ENCODE data around the gene ATP6AP1.

ATP6AP1 gene

DNA sequence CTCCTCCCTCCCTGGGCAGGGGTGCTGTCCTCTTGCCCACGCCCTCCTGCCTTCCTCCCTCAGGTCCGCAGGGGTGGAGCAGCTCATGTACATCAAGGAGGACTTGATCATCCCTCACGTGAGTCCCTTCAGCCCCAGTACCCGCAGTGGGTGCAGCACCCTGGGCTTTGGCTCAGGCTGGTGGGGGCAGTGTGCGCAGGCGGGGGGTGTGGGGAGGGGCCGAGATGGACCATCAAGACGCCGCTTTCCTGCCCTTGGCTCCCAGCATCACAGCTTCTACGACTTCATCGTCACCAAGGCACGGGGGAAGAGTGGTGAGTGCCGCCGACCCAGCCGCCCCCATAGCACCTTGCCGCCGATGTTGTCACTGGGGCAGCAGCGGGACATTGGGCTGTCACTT is 21.1 kb downstream of the ATP6AP1 start:
- no peak for DNase-seq (ENCODE audit: low spot score)

DNA sequence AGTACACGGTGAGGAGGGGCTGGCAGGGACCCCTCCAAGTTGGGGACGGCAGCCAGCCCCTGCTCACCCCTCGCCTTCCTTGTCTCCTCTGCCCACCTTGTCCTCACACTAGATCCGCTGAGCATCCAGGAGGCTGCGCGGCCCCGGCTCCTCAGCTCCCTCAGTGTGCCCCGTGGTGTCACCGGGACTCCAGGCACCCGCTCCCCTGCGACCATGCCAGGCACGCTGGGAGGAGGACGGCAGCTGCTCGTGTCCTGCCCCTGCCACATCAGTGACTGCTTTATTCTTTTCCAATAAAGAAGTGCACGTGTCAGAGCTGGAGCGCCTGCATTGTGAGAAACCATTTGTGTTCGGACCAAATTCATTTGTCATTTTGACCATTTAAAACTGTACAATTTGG is 21.8 kb downstream of the ATP6AP1 start:
- DNase-seq (ENCODE audit: low spot score), result no peak

DNA sequence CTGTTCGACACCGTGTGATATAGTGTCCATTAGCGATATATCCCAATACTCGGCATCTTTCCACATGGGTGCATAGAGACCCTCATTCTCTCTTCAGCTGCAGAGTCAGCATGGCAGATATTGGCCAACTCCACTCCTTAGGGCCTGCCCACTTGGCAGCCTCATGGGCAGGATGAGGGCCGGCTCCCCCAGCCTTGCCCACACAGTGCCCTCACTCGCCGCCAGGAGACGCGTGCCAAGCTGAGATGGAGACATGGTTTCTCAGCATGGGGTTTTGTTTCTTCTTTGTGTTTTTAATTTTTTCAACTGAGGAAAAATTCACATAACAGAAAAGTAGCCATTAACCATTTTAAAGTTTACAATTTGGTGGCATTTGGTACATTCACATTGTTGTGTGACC is 24.3 kb downstream of the ATP6AP1 start:
- DNase-seq (ENCODE audit: low spot score), result no peak

DNA sequence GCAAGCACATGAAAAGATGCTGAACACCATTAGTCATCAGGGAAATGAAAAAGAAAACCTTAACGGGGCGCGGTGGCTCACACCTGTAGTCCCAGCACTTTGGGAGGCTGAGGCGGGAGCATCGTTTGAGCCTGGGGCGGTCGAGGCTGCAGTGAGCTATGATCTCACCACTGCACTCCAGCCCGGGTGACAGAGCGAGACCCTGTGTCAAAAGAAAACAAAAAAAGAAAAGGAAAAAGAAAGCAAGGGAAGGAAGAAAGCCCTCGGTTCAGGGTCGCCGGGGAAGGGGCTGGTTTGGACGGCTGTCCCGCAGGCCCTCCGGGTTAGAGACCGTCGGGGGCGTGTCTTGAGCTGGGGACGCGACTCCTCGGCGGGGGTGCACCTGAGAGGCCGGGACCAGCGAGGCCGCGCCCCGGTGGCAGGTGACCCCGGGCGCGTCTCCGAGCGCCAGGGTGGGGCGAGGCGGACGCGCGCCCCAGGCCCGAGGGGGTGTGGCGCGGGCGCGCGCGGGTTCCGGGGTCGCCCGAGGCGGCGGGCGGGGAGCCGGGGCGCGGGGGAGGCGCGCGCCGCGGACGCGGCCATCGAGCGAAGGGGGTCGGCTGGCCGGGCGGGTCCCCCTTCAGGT is 29.1 kb downstream of the ATP6AP1 start:
- DNase-seq (ENCODE audit: low spot score), result peak; percentile 90

DNA sequence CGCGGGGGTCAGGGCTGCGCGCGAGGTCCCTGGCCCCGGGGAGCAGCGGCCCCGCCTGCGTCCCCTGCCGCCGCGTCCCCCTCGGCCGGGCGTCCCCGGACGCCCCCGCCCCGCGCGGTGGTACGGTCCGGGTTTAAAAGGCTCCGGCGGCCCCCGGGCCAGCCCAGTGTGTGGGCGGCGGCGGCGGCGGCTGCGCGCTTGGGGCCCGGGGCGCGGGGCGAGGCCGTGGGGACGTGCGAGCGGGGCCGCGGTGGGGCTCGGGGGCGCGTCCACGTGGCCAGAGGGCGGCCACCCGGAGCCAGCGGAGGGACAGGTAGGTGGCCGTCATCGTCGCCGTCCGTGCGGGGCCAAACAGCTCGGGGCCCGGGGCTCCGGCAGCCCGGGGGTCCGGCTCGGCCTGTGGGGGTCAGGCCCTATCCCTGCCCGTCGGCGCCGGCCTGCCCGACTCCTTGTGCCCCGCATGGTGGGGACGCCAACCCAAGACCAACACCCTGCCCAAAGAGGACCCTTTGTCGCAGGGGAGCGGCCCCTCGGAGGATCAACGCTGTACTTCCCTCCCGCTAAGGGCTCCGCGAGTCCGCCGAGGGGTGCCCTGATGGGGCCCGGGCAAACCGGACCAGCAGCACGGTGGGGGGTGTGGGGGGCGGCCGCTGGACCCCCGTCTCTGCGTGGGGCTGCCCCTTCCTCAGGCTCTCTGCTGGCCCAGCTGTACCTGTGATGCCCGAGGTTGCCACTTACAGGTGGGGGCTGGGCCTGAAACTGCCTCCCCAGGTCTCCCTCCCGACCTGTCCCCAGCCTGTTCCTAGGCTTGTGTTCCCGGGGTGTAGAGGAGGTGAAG is 29.9 kb downstream of the ATP6AP1 start, which contains the start of gene PLXNA3:
Gene PLXNA3 (plus strand): TSS at position 166 of the 838 bp plus-strand sequence. CDS start 1,903 bp downstream, outside the sequence.
- peak; percentile 78 for DNase-seq (ENCODE audit: low spot score)

DNA sequence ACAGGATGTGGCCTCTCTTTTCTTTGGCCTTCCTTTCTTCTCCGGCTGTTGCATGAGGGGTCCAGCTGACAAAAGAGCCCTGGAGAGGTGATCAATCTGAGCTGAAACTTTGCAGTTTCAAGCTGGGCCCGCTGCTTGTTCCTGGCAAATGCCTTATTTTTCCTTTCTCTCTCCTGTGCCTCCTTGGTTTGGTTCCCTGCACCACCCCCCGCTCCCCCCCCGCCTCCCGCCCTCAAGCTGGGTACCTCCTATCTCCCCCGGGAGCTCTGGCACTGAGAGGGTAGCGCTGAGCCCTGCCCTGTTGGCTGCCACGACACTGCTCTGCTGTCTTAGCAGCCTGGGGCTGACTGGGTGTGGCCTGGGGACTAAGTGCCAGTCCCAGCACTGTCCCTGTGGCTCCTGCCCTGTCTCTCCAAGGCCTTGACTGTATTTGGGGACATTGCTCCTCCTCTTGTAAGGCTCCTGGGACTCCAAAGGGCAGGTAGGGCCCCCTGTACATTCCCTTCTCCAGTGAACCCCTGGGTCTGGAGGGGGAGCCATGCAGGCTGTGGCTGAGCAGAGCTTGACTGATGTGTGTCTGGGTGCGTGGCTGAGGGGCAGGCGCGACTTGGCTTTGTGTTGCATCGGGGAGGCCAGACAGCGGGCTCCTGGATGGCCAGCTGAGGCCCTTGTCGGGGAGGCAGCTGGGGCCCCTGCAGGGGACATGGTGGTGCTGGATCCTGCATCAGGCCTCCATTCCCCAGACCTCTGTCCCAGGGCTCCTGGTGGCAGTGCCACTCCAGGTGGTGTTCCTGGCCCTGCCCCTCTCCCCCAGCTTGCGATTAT is 30.7 kb downstream of the ATP6AP1 start:
- DNase-seq (ENCODE audit: low spot score), result no peak

DNA sequence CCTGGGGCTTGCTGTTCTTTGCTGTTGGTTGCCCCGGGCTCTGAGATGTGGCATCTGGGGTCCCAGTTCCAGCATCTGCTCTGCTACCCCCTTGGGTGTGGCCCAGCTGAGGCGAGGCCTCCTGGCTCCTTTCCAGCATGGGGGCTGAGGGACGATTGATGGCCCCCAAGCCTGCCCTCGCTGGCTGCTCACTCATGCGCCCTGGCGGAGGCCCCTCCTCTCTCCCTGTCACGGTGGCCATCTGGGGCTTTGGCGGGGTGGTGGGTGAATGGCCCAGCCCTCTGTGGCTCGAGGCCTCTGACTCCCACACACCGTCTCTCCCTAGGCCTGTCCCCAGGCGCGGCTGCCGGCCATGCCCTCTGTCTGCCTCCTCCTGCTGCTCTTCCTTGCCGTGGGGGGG is 31.4 kb downstream of the ATP6AP1 start:
- DNase-seq (ENCODE audit: low spot score), result no peak

DNA sequence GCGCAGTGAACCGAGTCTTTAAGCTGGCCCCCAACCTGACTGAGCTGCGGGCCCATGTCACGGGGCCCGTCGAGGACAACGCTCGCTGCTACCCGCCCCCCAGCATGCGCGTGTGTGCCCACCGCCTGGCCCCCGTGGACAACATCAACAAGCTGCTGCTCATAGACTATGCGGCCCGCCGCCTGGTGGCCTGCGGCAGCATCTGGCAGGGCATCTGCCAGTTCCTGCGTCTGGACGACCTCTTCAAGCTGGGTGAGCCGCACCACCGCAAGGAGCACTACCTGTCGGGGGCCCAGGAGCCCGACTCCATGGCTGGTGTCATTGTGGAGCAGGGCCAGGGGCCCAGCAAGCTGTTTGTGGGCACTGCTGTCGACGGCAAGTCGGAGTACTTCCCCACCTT is 31.8 kb downstream of the ATP6AP1 start:
- no peak for DNase-seq (ENCODE audit: low spot score)

DNA sequence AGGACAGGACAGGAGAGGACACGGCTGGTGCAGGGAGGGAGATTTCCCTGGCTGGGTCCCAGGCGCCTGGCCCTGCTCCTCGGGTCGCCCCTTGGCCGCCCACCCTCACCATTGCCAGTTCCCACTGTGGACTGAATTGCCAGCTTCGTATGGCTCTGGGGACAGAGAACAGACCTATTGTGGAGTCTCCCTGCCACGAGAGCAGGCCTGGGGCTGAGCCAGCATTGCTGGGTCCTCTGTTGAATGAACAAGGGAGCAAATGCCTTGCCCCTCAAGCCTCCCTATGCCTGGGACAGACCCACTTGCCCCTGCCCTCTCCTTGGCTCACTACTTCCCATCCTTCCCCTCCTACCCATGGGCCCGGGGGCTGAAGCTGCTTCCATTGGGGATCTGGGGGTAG is 33.9 kb downstream of the ATP6AP1 start:
- DNase-seq (ENCODE audit: low spot score), result no peak

DNA sequence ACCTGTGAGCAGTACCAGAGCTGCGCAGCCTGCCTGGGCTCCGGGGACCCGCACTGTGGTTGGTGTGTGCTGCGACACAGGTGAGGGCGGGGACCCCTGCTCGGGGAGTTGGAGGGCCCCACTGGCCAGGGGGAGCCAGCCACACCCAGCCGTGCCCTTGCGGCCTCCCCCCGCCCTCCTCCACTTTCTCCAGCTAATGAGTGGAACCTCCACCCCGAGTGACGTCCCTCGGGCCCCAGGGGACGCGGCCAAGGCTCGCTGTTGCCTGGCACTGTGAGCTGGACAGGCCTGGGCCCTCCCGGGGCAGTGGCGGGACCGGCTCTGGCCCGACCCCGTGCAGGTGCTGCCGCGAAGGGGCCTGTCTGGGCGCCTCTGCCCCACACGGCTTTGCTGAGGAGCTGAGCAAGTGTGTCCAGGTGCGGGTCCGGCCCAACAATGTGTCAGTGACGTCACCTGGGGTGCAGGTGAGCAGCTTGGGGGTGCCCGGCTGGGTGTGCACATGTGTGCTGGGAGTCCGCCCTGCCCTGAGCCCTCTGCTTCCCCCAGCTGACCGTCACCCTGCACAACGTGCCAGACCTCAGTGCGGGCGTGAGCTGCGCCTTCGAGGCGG is 35.2 kb downstream of the ATP6AP1 start:
- DNase-seq (ENCODE audit: low spot score), result no peak

DNA sequence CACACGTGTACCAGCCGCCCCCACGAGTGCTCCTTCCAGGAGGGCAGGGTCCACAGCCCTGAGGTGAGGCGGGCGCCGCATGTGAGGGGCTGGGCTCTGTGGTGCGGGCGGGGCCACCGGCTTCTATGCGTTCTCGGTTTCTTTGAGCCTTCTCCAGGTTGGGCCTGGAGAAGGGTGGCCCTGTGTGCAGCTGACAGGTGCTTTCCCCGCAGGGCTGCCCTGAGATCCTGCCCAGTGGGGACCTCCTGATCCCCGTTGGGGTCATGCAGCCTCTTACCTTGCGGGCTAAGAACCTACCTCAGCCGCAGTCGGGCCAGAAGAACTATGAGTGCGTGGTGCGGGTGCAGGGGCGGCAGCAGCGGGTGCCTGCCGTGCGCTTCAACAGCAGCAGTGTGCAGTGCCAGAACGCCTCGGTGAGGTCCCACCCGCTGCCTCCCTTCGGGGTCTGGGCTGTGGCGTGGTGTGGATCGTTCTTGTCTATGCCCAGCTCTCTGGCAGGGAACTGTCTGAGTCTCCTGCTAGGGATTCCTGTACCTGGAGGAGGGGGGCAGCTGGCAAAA is 36.4 kb downstream of the ATP6AP1 start:
- no peak for DNase-seq (ENCODE audit: low spot score)

DNA sequence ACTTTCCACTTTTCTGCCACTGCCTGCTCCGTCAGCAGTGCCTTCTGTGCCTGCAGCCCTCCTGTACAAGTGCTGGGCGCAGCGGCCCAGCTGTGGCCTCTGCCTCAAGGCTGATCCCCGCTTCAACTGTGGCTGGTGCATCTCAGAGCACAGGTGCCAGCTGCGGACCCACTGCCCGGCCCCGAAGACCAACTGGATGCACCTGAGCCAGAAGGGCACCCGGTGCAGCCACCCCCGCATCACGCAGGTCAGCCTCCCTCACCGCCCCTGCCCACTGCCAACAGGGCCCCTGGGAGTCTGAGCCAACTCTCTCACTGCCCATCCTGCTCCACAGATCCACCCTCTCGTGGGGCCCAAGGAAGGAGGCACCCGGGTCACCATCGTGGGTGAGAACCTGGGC is 37.1 kb downstream of the ATP6AP1 start:
- no peak for DNase-seq (ENCODE audit: low spot score)

DNA sequence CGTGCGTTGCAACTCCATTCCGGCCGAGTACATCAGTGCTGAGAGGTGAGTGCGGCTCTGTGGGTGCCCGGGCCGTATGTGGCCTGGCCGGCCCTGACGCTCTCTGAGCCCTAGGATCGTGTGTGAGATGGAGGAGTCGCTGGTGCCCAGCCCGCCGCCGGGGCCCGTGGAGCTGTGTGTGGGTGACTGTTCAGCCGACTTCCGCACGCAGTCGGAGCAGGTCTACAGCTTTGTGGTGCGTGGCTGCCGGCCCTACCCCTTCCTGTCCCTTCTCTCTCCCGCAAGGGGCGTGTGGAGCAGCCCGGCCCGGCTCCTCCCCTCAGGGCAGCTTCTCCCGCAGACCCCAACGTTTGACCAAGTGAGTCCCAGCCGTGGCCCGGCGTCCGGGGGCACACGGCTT is 37.6 kb downstream of the ATP6AP1 start:
- DNase-seq (ENCODE audit: low spot score), result no peak

DNA sequence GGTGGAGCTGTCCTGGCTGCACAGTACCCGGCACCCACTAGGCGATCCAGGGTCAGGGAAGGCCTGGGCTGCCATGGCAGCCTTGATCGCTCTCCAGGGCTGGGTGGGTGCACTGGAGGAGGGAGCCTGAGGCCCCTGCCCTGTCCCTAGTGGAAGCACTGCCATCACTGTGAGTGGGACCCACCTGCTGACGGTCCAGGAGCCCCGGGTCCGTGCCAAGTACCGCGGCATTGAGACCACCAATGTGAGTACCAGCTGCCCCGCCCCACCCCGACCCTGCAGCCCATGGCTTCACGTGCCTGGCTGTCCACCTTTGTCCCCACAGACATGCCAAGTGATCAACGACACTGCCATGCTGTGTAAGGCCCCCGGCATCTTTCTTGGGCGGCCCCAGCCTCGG is 38.4 kb downstream of the ATP6AP1 start:
- no peak for DNase-seq (ENCODE audit: low spot score)

DNA sequence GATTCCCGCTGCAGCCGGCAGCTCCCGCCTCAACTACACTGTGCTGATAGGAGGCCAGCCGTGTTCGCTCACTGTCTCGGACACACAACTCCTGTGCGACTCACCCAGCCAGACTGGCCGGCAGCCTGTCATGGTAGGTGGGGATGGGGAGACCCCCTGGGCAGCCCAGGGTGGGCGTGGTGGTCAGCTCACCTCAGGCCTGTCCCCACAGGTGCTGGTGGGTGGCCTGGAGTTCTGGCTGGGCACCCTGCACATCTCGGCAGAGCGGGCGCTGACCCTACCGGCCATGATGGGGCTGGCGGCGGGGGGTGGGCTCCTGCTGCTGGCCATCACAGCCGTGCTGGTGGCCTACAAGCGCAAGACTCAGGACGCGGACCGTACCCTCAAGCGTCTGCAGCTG is 39.1 kb downstream of the ATP6AP1 start:
- no peak for DNase-seq (ENCODE audit: low spot score)

DNA sequence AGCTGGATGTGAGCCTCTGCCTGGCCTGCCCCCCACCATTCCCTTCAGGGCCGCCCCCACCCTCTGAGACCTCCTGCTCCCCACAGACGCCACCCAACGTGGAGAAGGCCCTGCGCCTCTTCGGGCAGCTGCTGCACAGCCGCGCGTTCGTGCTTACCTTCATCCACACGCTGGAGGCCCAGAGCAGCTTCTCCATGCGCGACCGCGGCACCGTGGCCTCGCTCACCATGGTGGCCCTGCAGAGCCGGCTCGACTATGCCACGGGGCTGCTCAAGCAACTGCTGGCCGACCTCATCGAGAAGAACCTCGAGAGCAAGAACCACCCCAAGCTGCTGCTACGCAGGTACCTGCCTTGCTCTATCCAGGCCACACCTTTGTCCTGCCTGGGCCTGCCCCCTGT is 39.7 kb downstream of the ATP6AP1 start:
- no peak for DNase-seq (ENCODE audit: low spot score)

DNA sequence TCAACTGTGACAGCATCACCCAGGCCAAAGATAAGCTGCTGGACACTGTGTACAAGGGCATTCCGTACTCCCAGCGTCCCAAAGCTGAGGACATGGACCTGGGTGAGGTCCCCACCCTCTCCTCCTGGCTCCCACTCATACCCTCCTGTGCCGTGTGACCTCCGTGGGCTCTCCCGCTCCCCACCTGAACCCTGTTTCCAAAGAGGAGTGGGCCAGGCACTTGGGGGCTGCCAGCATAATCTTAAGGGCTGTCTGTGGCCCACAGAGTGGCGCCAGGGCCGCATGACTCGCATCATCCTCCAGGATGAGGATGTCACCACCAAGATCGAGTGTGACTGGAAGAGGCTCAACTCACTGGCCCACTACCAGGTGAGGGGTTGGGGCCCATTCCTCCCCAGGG is 40.6 kb downstream of the ATP6AP1 start:
- DNase-seq (ENCODE audit: low spot score), result no peak

DNA sequence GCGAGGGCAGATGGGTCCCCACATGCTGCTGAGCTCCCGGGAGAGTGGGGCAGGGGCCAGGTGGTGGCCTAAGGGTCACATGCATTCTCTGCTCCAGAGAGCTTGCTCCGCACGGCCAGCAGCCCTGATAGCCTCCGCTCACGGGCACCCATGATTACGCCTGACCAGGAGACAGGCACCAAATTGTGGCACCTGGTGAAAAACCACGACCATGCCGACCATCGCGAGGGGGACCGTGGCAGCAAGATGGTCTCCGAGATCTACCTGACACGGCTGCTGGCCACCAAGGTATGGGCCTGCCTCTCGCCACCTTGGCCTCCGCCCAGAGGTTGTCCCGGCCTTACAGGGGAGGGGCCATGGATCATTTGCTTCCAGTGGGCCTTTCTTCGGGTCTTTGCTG is 41.4 kb downstream of the ATP6AP1 start:
- DNase-seq (ENCODE audit: low spot score), result no peak

DNA sequence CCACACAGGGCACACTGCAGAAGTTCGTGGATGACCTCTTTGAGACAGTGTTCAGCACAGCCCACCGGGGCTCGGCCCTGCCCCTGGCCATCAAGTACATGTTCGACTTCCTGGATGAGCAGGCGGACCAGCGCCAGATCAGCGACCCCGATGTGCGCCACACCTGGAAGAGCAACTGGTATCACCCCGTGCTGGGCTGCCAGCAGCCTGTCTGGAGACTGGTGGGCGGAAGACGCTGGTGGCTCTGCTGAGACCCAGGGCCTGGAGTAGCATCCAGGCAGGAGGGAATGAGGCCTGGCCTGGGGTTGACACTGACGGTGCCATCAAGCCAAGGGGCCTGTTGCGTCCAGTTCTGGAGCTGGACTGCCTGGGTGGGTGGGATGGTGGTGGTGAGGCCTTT is 42.0 kb downstream of the ATP6AP1 start:
- no peak for DNase-seq (ENCODE audit: low spot score)

DNA sequence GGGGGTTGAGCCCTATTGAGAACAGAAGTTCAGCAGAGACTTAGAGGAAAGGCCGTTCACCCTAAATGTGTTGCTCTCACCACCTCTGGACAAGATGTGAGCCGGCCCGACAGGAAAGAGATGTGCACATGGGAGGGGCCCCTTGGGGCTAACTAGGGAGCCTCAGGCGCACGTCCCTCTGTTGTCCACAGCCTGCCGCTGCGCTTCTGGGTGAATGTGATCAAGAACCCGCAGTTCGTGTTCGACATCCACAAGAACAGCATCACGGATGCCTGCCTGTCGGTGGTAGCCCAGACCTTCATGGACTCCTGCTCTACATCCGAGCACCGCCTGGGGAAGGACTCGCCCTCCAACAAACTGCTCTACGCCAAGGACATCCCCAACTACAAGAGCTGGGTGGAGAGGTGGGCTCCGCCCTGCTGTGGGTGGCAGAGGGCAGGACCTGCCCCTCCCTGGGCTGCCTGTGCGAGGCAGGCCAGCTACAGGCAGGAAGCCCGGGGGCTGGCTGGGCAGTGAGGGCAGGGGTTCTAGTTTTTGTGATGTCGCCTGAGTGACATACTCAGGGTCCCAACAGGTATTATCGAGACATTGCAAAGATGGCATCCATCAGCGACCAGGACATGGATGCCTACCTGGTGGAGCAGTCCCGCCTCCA is 42.6 kb downstream of the ATP6AP1 start:
- DNase-seq (ENCODE audit: low spot score), result no peak

DNA sequence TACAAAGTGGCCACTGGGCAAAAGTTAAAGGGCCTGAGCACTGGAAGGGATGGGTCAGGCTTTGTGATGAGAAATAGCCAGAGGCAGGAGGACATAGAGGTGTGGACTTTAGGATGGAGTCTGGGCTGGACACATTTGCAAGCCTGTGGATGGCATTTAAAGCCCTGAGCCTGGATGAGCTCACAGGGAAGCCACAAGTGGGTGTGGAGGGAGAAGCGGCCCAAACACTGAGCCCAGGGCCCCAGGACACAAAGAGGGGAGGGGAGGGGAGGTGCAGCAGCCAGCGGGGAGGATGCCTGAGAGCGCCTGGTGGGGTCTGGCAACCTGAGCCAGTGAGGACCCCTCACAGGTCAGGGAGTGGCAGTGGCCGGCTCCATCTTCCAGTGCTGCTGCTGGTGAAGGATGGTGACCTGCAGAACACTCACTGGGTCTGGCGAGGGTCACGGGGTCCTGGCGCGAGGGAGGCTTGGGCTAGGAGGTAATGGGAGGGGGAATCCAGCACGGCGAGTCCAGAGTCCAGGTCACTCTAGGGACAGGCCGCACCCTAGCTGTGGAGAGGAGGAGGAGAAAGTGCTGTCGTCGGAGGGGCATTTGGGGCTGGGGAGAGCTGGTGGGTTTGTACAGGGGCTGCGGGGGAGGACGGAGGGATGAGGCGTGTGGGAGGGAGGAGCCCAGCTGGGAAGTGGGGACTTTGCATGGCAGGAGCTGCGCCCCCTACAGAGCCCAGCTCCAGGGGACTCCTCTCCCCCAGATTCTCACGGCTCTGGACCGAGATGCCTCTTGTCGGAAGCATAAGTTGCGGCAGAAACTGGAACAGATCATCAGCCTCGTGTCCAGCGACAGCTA is 43.6 kb downstream of the ATP6AP1 start:
- DNase-seq (ENCODE audit: low spot score), result no peak

All from iPS-NIHi11 (cell line).